ENCODE measurements around the gene ZNF133.

DNA sequence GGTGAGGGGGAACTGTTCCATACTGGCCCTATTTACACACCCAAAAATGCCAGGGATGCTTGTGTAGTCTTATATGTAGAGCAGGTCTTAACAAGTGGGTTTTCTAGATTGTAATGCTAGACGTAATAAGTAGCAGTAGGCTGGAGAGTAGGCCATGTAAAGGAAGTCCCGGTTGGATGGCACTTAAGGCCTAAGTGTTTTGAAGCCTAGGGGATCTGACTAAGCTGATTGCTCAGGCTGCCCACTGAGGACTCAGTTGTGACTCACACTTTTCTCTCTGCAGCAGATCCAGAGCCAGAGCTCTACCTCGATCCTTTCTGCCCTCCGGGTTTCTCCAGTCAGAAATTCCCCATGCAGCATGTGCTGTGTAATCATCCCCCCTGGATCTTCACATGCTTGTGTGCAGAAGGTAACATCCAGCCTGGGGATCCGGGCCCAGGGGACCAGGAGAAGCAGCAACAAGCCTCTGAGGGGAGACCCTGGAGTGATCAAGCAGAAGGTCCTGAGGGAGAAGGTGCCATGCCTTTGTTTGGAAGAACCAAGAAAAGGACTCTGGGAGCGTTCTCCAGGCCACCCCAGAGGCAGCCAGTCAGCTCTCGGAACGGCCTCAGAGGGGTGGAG is 26.6 kb downstream of the ZNF133 start:
- TF ChIP-seq, protein P1, sequence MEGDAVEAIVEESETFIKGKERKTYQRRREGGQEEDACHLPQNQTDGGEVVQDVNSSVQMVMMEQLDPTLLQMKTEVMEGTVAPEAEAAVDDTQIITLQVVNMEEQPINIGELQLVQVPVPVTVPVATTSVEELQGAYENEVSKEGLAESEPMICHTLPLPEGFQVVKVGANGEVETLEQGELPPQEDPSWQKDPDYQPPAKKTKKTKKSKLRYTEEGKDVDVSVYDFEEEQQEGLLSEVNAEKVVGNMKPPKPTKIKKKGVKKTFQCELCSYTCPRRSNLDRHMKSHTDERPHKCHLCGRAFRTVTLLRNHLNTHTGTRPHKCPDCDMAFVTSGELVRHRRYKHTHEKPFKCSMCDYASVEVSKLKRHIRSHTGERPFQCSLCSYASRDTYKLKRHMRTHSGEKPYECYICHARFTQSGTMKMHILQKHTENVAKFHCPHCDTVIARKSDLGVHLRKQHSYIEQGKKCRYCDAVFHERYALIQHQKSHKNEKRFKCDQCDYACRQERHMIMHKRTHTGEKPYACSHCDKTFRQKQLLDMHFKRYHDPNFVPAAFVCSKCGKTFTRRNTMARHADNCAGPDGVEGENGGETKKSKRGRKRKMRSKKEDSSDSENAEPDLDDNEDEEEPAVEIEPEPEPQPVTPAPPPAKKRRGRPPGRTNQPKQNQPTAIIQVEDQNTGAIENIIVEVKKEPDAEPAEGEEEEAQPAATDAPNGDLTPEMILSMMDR (IDR thresholded peaks at IDR 0.05; ENCODE audit: low read depth, low read length, poor library complexity, severe bottlenecking) = no peak
- TF ChIP-seq EZH2phosphoT487 (IDR thresholded peaks at IDR 0.05; ENCODE audit: borderline replicate concordance, low read length) = no peak
